G401.6 (cell line): ENCODE measurements around the gene PEX19.

Experiments
- FAIRE-seq: peaks from 2 replicates; lab custom pipeline; 2012; peaks lifted over from hg19 to GRCh38; lab: Jason Lieb, UNC

Gene PEX19

DNA sequence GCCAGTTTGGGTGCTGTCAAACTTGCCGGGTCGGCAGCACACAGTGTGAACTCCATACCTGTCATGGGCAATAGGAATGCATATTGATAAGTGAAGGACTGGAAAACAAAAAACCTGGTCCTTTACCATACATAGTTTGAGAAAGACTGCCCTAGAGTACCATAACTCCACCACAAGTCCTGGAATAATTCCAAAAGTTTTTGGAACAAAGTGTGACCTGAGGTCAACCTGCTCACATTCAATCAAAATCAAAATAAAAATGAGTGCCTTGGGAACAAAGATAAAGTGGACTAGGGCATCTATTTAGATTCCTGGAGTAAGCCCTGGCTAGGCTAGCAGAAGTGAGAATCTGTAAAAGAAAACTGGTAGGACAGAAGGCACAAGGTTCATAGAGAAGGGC is 7.6 kb downstream of the PEX19 start:
- no peak for FAIRE-seq

DNA sequence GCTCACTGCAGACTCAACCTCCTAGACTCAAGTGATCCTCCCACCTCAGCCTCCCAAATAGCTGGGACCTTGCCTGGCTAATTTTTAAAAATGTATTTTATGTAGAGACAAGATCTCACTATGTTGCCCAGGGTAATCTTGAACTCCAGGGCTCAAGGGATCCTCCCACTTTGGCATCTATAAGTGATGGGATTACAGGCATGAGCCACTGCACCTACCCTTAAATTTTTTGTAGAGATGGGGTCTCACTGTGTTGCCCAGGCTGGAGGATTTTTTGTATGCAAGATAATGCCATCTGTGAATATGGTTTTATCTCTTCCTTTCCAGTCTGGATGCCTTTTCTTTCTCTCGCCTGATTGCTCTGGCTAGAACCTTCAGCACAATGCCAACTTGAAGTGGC is 13.9 kb downstream of the PEX19 start:
- FAIRE-seq: no peak

DNA sequence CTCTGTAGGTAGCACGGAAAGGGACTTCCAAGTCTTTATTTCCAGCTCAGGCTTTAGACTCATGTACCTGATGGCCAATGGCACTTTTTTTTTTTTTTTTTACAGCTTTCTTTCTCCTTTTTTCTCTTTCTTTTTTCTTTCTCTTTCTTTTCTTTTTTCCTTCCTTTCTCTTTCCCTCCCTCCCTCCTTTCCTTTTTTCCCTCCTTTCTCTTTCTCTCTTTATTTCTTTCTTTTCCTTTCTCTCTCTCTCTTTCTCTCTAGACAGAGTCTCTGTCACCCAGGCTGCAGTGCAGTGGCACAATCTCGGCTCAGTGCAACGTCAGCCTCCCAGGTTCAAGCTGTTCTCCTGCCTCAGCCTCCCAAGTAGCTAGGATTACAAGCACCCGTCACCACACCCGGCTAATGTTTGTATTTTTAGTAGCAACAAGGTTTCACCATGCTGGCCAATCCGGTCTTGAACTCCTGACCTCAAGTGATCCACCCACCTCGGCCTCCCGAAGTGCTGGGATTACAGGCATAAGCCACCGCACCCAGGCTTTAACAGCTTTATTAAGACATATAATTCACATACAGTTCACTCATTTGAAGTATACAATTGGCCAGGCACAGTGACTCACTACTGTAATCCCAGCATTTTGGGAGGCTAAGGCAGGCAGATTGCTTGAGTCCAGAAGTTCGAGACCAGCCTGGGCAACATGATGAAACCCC is 17.5 kb downstream of the PEX19 start:
- FAIRE-seq: no peak

DNA sequence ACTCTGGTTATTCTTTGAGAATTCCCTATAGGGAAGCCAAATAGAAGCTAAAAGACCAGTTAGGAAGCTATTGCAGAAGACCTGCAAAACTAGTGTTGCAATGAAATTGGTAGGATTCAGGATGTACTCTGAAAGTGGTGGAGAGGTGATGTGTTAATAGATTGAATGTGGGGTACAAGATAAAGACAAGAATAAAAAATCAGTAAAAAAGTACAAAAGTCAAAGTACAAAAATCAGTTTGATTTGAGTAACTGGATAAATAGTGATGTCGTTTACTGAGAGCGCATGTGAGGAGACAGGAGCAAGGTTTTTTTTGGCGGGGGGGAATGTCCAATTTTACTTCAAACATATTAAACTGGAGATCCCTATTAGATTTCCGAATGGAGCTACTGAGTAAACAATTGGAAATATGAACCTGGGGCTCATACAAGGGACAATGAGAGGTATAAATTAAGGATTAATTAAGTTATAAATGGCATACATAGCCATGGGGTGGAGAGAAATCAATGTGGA is 20.1 kb downstream of the PEX19 start:
- FAIRE-seq: no peak

DNA sequence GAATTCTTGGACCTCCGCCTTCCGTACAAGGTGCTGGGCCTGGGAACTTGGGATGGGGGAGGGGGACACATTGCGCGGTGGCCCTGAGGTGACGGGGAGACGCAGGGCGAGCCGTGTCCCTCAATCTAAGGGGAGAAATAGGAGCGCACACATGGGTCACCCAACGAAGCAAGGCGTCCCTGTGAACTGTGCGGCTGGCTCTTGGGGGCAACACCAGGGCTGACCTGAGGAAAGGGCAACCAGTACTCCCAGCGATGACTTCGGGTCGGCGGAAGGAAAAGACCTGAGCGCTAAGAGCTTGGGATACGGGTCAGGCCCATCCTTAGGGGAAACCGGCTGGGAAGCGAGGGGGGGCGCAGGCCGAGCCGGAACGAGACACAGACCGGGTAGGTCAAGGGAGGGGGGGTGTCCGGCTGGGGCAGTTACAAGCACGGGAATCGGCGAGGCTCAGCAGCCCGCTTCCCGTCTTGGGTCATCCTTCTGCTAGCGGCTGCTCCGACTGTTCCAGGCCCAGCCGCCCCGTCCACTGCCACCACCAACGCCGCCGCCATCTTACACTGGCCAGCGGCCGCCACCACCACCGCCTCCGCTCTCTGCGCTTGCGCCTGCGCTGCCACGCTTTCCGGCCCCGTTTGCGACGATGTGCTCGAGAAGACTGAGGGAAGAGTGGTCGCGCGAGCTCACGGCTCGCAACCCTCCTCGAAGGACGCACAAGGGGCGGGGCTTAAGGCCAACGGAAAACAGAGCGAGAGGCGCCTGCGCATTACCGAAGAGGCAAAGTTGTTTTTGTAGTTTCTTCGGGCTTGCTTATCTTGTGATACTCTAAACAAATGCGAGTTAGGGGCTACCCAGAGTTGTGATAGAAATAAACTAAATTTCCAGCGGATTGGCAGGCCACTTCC is 22.8 kb downstream of the PEX19 start, which contains the start of gene DCAF8:
DCAF8 (minus strand) TSS at position 657 of the 902 bp plus-strand sequence. CDS start 18,541 bp downstream, outside the sequence.
- peak; percentile 93 for FAIRE-seq

DNA sequence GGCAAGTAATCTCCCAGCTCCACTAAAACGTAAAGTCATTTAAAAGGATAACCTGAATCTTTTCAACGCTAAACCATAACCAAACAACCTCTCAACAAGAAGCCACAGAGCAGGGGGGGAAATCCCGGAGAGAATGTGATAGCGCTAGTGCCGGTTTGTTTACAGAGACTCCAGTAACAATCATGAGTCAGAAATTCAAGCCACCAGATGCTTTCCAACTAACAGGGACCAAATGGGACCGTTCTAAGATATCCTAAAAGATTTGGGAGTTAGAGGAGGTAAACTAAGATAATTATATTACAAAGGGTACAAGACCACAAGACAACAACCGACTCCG is 23.4 kb downstream of the PEX19 start:
- FAIRE-seq: no peak

DNA sequence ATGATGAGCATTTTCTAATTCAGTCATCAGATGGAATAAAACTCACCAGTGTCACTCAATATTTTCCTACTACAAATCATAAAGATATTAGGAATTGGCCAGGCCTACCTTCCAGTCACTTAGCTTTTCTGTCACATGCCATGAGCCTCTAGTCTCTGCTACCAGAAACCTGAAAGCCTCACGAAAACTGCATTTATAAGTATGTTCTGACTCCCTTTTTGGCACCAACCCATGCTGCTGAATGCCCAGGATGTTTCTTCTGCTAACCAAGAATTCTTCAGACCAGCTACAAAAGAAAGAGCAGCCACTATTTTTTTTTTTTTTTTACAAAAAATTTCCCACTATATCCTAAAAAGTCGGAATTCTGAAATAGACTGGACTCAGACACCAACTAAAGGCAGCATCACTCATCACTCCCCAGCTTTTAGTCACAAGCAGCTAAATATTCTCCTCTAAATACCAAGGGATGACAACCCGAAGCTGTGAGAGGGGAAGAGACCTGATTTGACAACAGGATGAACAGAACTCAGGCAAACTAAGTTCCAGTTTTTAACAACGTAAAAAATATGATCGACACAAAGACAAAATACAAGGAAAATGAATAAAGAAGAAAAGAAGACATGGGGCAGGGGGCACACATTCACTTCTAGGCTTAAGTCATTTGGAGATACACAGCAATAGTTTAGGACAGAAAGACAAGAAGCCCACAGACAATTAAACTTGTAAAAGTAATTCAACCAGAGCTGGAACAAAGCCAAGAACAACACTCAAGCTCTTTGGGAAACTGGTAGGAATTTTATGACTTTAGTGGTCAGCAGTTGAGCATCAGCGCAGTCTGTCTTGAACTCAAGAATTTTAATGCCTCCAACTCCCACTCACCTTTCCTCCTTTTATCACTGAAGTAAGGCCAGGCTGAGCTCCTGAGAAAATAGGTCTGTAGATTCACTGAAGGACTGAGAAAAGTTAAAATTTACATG is 24.2 kb downstream of the PEX19 start:
- FAIRE-seq: no peak

DNA sequence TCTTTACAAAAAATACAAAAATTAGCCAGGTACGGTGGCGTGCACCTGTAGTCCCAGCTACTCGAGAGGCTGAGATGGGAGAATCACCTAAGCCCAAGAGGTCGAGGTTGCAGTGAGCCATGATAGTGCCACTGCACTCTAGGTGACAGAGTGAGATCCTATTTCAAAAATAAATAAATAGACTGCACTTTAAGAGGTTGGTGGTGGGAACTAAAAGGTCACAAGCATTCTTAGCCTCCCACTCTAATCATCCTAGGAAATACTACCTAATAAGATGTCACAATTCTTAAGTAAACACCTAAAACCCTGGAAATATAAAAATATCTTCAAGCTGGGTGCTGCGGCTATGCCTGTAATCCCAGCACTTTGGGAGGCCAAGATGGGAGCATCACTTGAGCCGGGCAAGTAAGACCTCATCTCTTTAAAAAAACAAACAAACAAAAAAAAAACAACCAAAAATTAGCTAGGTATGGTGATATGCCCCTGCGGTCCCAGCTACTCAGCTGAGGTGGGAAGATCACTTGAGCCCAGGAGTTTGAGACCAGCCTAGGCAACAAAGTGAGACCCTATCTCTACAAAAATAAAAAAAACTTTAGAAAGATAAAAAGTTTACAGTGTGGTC is 26.6 kb downstream of the PEX19 start:
- FAIRE-seq: no peak

DNA sequence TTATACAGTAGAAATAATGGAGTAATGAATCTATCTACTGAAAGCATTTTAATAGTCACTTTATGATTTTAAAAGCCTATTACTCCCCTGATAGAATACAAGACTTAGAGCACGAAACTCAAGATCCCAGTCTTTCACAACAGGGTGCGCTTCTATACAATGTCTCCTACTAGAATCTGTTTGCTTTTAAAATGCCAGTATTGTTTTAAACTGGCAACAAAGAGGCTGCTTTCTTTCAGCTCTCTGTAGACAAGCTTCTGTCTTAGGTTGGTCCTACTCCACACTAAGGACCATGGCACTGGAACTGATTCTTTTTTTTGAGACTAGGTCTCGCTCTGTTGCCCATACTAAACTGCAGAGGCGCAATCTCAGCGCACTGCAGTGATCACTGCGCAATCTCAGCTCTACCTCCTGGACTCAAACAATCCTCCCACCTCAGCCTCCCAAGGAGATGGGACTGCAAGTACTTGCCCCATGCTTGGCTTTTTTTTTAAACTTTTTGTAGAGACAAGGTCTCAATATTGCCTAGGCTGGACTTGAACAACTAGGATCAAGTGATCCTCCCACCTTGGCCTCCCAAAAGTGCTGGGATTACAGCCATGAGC is 27.4 kb downstream of the PEX19 start:
- no peak for FAIRE-seq

DNA sequence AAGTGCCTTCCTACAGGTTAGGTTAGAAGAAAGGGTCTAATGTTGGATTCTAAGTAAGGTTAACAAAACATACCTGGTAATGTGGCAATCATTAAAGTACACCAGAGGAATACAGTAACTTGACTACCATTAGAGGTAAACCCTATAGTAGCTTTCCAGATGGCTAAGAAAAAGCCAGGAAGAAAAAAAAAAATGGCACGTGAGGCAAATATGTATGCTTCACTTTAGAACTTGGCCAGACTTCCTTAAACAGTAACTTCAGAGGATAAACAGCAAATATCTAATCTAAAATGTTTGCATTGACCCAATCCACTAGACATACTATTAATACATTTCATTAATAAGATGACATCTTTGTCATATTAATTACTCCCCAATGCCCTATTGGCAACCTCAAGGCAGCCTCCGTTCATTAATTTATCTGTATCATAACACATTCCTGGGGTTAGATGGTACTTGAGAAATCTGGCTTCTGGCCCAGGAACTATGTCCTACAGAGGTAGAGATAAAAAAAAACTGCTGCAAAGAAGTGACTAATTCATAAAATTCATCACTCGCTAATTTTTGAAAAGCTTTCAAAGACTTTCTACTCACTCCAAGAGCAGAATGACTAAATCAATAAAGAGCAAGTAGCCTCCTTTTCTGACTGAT is 28.4 kb downstream of the PEX19 start:
- FAIRE-seq: no peak

DNA sequence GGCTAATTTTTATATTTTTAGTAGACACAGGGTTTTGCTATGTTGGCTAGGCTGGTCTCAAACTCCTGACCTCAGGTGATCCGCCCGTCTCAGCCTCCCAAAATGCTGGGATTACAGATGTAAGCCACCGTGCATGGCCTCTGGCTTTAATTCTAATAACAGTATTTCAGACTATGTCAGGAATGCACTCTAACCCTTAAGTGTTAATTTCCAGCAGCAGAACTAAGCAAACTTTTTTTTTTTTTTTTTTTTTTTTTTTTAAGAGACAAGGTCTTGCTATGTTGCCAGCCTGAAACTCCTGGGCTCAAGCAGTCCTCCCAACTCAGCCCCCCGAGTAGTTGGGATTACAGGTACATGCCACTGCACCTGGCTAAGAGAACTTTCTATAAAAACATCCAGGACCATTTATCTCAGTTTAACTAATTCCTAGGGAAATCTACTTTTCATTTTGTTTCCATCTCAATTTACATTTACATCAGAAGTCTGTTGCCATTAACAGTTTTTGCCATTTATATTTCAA is 29.1 kb downstream of the PEX19 start:
- no peak for FAIRE-seq

DNA sequence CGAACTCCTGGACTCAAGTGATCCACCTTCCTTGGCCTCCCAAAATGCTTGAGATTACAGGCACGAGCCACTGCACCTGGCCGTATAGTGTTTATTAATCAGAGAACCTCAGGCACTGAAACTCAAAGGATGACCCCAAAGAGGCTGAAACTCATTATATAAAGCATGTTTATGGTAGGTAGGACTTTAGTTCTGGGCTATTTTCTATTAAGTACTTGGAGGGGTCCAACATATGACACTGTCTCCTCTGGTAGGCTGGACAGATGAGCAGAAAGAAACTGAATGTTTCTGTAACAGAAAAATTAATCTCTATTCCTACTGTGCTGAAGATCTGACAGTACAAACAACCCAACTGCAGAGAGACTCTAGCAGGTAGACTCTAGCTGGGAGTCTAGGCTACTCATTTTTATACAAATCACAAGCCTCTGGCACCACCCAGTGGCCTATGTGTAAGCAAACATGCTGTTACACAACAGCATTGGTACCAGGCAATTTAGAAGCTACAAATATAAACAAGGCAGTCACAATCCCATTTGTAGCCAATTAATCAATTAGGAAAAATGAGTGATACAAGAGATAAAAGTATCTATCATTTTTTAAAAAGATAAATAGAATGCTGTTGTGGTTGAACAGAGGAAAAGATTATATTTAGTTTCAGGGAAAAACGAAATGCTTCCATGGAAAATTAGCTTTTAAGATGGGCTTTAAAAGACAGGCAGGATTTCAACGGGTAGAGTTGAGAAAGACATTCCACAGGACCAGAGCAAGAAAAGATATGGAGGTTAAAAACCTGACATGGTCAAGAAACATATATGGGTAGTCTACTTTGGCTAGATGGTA is 33.0 kb downstream of the PEX19 start:
- FAIRE-seq: peak; percentile 97

DNA sequence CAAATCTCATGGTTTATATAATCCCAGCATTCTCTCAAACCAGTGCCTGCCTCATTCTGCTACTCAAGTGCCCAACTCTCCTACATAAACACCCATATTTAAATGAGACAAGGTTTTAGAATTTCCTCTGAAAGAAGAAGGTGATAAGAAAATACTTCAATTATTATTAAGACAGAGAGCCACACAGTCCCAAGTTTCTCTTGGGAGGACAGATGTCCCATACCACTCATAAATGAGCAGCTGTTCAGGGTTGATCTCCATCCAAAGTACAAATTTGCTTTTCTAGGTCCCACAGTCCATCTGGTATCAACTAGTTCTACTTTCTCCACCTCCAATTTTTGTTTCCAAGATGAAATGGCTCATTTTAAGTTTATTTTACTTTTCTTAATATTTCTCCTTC is 33.9 kb downstream of the PEX19 start:
- no peak for FAIRE-seq

DNA sequence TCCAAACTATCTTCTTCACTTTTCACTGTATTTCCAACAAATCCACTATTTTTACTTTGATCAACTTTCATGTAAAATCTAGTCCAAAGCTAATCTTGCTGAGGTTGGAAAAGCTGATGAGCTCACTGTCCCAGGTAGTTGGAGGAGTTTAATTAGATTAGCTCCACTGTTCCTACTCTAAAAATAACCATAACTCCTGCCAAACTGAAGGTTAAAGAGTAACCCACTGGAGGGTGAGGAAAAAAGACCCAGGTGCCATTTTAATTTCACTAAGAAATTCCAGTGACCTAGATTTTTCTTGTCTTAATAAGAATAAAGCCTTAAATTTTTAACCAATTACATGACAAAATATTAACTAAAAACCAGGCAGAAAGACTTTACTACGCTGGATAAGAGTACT is 37.9 kb downstream of the PEX19 start:
- no peak for FAIRE-seq

DNA sequence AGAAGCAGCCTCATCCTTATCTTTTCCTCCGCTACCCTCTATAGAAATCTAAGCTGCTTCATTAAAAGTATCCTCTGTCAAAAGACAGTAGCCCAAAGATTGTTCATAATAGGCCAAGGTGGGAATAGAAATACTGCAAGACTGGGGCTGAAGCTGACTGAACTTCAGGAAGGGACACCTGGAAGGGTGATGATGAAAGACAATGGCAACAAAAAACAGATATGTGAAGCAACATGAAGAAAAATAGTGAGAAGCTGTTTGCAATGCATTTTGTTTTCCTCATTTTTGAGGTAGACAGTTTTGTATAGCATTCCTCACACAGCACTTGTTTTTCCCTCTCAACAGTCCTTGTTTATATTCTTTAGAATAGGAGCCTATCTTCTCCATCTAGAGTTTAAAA is 39.5 kb downstream of the PEX19 start:
- no peak for FAIRE-seq

DNA sequence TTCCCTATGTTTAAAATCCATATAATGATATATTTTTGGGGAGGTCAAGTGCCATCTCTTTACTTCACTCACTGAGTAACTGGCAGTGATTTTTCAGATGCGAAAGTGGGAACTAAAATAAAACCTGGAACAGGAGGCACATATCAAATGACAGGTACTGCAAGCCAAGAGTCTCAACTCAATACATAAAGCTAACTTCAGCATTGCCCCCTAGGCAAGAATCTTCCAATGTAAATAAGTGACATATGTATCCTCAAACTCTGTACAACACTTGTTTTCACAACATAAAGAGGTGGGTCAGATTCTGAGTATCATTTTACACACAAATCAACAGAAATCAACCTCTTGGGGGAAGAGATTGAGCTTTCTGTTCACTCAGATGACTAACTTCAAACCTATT is 40.7 kb downstream of the PEX19 start:
- FAIRE-seq: no peak

DNA sequence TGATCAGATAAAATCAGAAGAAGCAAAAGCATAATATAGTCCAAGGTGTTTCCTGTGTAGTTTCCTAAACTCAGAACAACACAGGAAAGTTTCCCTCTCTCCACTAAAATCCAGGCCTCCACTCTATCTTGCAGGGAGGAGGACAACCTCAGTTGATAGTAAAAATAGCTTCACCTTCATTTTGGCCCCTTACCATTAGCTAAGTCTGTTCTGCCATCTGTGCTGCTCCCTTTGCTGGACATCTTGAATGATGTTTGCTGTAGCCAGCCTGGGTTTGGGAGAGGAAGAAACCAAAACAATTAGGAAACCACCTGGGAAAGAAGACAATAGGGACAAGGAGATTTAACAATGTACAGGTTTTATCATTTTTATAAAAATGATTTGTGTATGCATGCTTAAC is 41.2 kb downstream of the PEX19 start:
- FAIRE-seq: no peak

DNA sequence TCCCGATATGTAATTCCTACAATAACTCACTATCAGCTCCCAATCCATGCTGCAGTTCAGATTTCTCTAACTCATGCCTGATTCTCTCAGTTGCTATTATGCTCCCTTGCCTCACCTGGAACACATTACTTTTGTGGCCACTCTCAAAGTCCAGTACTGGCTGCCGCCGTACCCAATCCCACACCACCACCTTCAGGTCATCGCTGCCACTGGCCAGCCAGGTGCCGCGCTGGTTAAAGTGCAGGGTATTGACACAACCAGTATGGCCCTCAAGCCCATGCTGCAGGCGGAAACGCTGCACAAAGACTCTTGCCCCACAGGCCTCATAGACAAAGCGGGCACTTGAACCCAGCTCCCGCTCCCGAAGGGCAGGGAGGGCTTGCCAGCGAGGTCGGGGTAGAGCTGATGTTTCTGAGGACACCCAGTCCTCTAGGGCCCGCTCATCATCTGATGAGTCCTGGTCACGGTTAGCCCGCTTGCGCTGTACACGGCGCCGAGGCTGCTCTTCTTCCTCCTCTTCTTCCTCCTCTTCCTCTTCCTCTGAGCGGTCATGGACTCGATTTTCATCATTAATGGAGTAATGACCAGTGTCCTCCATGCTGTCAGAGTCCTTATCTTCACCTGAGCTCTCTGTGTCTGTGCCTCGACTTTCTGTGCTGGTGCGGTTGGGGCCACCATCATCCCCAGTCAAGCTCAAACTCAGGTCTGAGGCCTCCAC is 45.2 kb downstream of the PEX19 start:
- FAIRE-seq: no peak

DNA sequence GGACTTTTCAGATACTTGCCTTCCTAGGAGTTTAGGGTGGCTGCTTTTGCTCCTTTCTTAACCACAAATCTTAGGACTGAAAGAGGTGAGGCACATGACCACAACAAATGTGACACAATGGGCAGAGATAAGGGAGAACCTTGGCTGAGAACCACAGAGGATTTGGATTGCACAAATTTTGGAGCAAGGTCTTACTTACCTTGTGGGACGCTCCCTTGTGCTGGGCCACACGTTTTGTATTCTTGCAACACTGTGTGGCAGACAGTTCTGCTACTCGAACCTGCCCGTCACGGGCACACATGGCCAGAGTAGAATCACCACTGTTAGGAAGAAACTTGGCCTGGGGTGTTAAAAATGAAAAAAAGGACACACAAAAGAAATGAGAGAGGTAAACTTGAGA is 46.5 kb downstream of the PEX19 start:
- no peak for FAIRE-seq
